Spleen (tissue), 11 donors: ENCODE measurements around the gene BOD1L1. TPM values are rescaled to one million over a fixed set of nuclear protein-coding genes. Genes with fewer than 3 reads are reported as not detected.
A peak's percentile ranks its signal among the peaks of the same experiment; 100 is the strongest.

Experiments
- DNase-seq: peaks from one replicate; pipeline ENCODE4 v3.0.0-alpha.2; 2020
- H3K27ac ChIP-seq, 8 donors: fragments of 200-600 bp; sonication (generic) in 7 of 8; 1 replicate in 4 of 8; 2 replicates in 4 of 8; pipeline versions ENCODE4 v1.5.0 to v1.8.0; 2016 to 2021; ENCODE audit warnings: inconsistent platforms in 4 of 8, mild to moderate bottlenecking in 4 of 8, moderate library complexity in 1 of 8
- H3K27me3 ChIP-seq, 7 donors: fragments of 200-600 bp; sonication (generic) in 6 of 7; replicated peaks in 1 of 7; 1 replicate in 4 of 7; 2 replicates in 3 of 7; pipeline versions ENCODE4 v1.5.0 to v1.8.0; 2016 to 2021; ENCODE audit warnings: inconsistent platforms in 3 of 7, mild to moderate bottlenecking in 1 of 7
- H3K36me3 ChIP-seq, 6 donors: fragments of 200-600 bp; sonication (generic) in 5 of 6; 1 replicate in 4 of 6; 2 replicates in 2 of 6; pipeline versions ENCODE4 v1.5.0 to v1.8.0; 2016 to 2021; ENCODE audit warnings: inconsistent platforms in 2 of 6
- H3K4me1 ChIP-seq, 6 donors: fragments of 200-600 bp; sonication (generic) in 5 of 6; 1 replicate in 3 of 6; 2 replicates in 3 of 6; pipeline versions ENCODE4 v1.5.0 to v1.8.0; 2016 to 2021; ENCODE audit warnings: inconsistent platforms in 3 of 6
- H3K4me3 ChIP-seq, 8 donors: fragments of 200-600 bp; sonication (generic) in 7 of 8; 1 replicate in 4 of 8; 2 replicates in 4 of 8; pipeline versions ENCODE4 v1.5.0 to v1.8.0; 2016 to 2021; ENCODE audit warnings: inconsistent platforms in 4 of 8, mild to moderate bottlenecking in 4 of 8, moderate library complexity in 2 of 8
- H3K9me3 ChIP-seq, 8 donors: fragments of 200-600 bp; sonication (generic) in 7 of 8; 1 replicate in 4 of 8; 2 replicates in 4 of 8; pipeline versions ENCODE4 v1.5.0 to v1.8.0; 2016 to 2021; ENCODE audit warnings: inconsistent platforms in 4 of 8
- CTCF ChIP-seq, 11 experiments: fragments of 200-600 bp in 7 of 11; fragments of 450-650 bp in 4 of 11; sonication (generic) in 4 of 11; IDR thresholded peaks in 8 of 11; conservative IDR thresholded peaks in 3 of 11; 1 replicate in 7 of 11; 2 replicates in 4 of 11; pipeline versions ENCODE4 v1.4.0 to v1.8.0; 2016 to 2021; ENCODE audit warnings: antibody characterized with exemption in 11 of 11, inconsistent platforms in 4 of 11, mild to moderate bottlenecking in 1 of 11
- POLR2A ChIP-seq, 3 donors: fragments of 450-650 bp; IDR thresholded peaks; one replicate each; pipeline ENCODE4 v1.5.1; 2017; ENCODE audit warnings: antibody characterized with exemption in 3 of 3, mild to moderate bottlenecking in 1 of 3
- POLR2AphosphoS5 ChIP-seq, 3 donors: sonication (generic); formaldehyde crosslinking; IDR thresholded peaks; one replicate each; pipeline ENCODE4 v1.5.1; 2017; ENCODE audit warnings: antibody characterized with exemption in 3 of 3
- WGBS, 5 donors: extraction: QIAGEN DNeasy Blood & Tissue Kit in 3 of 5; methylation state at CpG; one replicate each; pipeline versions ENCODE4 v1.1.5 to v1.1.7; 2013 to 2018; 5-methylcytosine and 5-hydroxymethylcytosine counted together
- intact Hi-C: fragments of 100-400 bp; cut with DNase I; formaldehyde crosslinking; loops from one replicate; pipeline ENCODE4 v1.15.0; 2023; ENCODE audit warnings: low total_unique reads
- polyA plus RNA-seq, 3 donors: library from polyadenylated mRNA; stranded (reverse); fragments of 200-250 nt; gene quantifications; one replicate each; pipeline ENCODE4 v1.2.1, GENCODE V29; 2013
- total RNA-seq, 7 donors: library from RNA; depleted of rRNA in 3 of 7; stranded (reverse); fragments of >200 nt in 3 of 7; fragmentation: NEBNext Ultra II Directional in 4 of 7; extraction: Animal tissue kit (Norgen Biotek cat#: 25700) in 4 of 7; gene quantifications; one replicate each; pipeline versions ENCODE4 v1.1.0 to v1.2.1, GENCODE V29; 2016 to 2021
- donor health status: healthy with polysubstance abuse.
- donor health status: DM: no; HTN: no; CAD: no; lungs with moderate emphysema.
- donor health status: DM: no; HTN: no; CAD: no.
- donor health status: Bipolar disorder and iron deficiency.
- donor health status: healthy.
- donor health status: DM: no; HTN: no; CAD: no.
- donor health status: DM: yes; HTN: yes; CAD: no.

The BOD1L1 gene
- total and polyA plus RNA-seq, 10 donors, result 16.2 to 83.3 (median 69.4) TPM

GRCh38 chr4:13535708-13536361, 91.7 kb downstream of the BOD1L1 start:
- Histone ChIP-seq H3K4me1 (peaks cover 0 to 46% (median 15%) of the 10 kb centered on the region in 6 donors), H3K4me3 (no peak overlapping the region), H3K9me3 (peaks cover 0 to 25% (median 0%) of the 10 kb centered on the region in 8 donors), H3K27me3 (peaks cover 22 to 100% (median 98%) of the 10 kb centered on the region in 7 donors), H3K27ac (no peak overlapping the region), H3K36me3 (no peaks in the 10 kb centered on the region)
- WGBS, 5 donors, result 7 to 23% (median 14%) methylated on average over 37 to 39 of the region's 39 CpGs
- peak; percentile 68 for DNase-seq
- intact Hi-C loops, result no loop called here
- TF ChIP-seq CTCF (IDR thresholded peaks at IDR 0.05 in 8 of 11, conservative IDR thresholded peaks at IDR 0.05 in 3 of 11) (no peak), POLR2A (IDR thresholded peaks at IDR 0.05) (no peak), POLR2AphosphoS5 (IDR thresholded peaks at IDR 0.05) (no peak)

GRCh38 chr4:13535118-13535517, 92.4 kb downstream of the BOD1L1 start:
- Histone ChIP-seq H3K9me3 (peaks cover 0 to 25% (median 0%) of the 10 kb centered on the region in 8 donors), H3K27ac (no peak overlapping the region), H3K36me3 (no peaks in the 10 kb centered on the region), H3K4me3 (no peak overlapping the region), H3K4me1 (peaks cover 0 to 46% (median 13%) of the 10 kb centered on the region in 6 donors), H3K27me3 (peaks cover 21 to 100% (median 98%) of the 10 kb centered on the region in 7 donors)
- no peak for TF ChIP-seq POLR2A (IDR thresholded peaks at IDR 0.05)
- no peak for TF ChIP-seq POLR2AphosphoS5 (IDR thresholded peaks at IDR 0.05)
- no peak for TF ChIP-seq CTCF (IDR thresholded peaks at IDR 0.05 in 8 of 11, conservative IDR thresholded peaks at IDR 0.05 in 3 of 11)
- 13 to 24% (median 16%) methylated on average over 18 of the region's 18 CpGs for WGBS, 5 donors
- no peak for DNase-seq
- intact Hi-C loops, result no loop called here

- peaks cover 21 to 100% (median 97%) of the 10 kb centered on the region in 7 donors for H3K27me3 ChIP-seq
- 11 to 23% (median 17%) methylated on average over 31 to 32 of the region's 32 CpGs for WGBS, 5 donors
These were observed 93.0 kb downstream of the BOD1L1 start for GRCh38 chr4:13534344-13535063.

More at GRCh38 chr4:13534344-13535063, 93.0 kb downstream of the BOD1L1 start:
- peaks cover 0 to 46% (median 12%) of the 10 kb centered on the region in 6 donors for H3K4me1 ChIP-seq
- intact Hi-C loops, result no loop called here
- H3K36me3 ChIP-seq, result no peaks in the 10 kb centered on the region
- no peak overlapping the region for H3K27ac ChIP-seq
- no peak overlapping the region for H3K4me3 ChIP-seq
- no peak for TF ChIP-seq CTCF (IDR thresholded peaks at IDR 0.05 in 8 of 11, conservative IDR thresholded peaks at IDR 0.05 in 3 of 11)
- TF ChIP-seq POLR2AphosphoS5 (IDR thresholded peaks at IDR 0.05), result no peak
- no peak for TF ChIP-seq POLR2A (IDR thresholded peaks at IDR 0.05)
- peaks cover 0 to 23% (median 0%) of the 10 kb centered on the region in 8 donors for H3K9me3 ChIP-seq
- DNase-seq, result peak; percentile 59
